Measurements from ENCODE around the gene KRTAP10-5. TPM values are rescaled to one million over a fixed set of nuclear protein-coding genes. Genes with fewer than 3 reads are reported as not detected.
"Not testable (repeated sequence)": the region's sequence is repeated elsewhere in the genome, so short reads cannot be mapped to it uniquely, and the experiment has no call there.

KRTAP10-5 gene
- total RNA-seq, 1 donor: not detected

GRCh38 chr21:44564886-44565598, 15.4 kb downstream of the KRTAP10-5 start:
- no peak overlapping the region for H3K4me3 ChIP-seq (ENCODE audit: insufficient read depth, low read length)
- no peaks in the 10 kb centered on the region for H3K79me2 ChIP-seq (ENCODE audit: insufficient read depth, low read length)
- no peaks in the 10 kb centered on the region for H3K36me3 ChIP-seq (ENCODE audit: insufficient read depth, low read length)
- no peak for TF ChIP-seq CTCF (IDR thresholded peaks at IDR 0.05; ENCODE audit: extremely low read depth, low read depth, low read length)
- no peaks in the 10 kb centered on the region for H4K20me1 ChIP-seq (ENCODE audit: insufficient read depth, low read length)
- no peak overlapping the region for H3K4me2 ChIP-seq (ENCODE audit: insufficient read depth, low read length)
- H3K4me1 ChIP-seq (ENCODE audit: insufficient read depth, low read length): no peaks in the 10 kb centered on the region
- DNase-seq (ENCODE audit: insufficient read length, low spot score, missing footprints): no peak
- no peak overlapping the region for H2AFZ ChIP-seq (ENCODE audit: low read length)
- no peak overlapping the region for H3K27ac ChIP-seq (ENCODE audit: low read depth, low read length)
- H3K27me3 ChIP-seq (ENCODE audit: insufficient read depth, low read length): no peaks in the 10 kb centered on the region
- H3K9me3 ChIP-seq (ENCODE audit: low read depth, low read length): no peaks in the 10 kb centered on the region

GRCh38 chr21:44564099-44564498, 16.3 kb downstream of the KRTAP10-5 start:
- Histone ChIP-seq H3K36me3 (ENCODE audit: insufficient read depth, low read length) (no peaks in the 10 kb centered on the region), H3K4me2 (ENCODE audit: insufficient read depth, low read length) (no peak overlapping the region), H3K27ac (ENCODE audit: low read depth, low read length) (no peak overlapping the region), H2AFZ (ENCODE audit: low read length) (no peak overlapping the region), H3K4me1 (ENCODE audit: insufficient read depth, low read length) (no peaks in the 10 kb centered on the region), H3K79me2 (ENCODE audit: insufficient read depth, low read length) (no peaks in the 10 kb centered on the region), H3K27me3 (ENCODE audit: insufficient read depth, low read length) (no peaks in the 10 kb centered on the region), H3K9me3 (ENCODE audit: low read depth, low read length) (no peaks in the 10 kb centered on the region), H3K4me3 (ENCODE audit: insufficient read depth, low read length) (no peak overlapping the region), H4K20me1 (ENCODE audit: insufficient read depth, low read length) (no peaks in the 10 kb centered on the region)
- no peak for TF ChIP-seq CTCF (IDR thresholded peaks at IDR 0.05; ENCODE audit: extremely low read depth, low read depth, low read length)
- no peak for DNase-seq (ENCODE audit: insufficient read length, low spot score, missing footprints)

GRCh38 chr21:44558695-44559094, 21.7 kb downstream of the KRTAP10-5 start, which contains the start of gene KRTAP10-3:
Gene KRTAP10-3, minus strand, starts transcription at chr21:44558795. Its CDS starts 80 bp downstream, at chr21:44558715.
- H2AFZ ChIP-seq (ENCODE audit: low read length): no peak within 1 kb of the TSS
- H3K27me3 ChIP-seq (ENCODE audit: insufficient read depth, low read length): peaks cover 9% of the 10 kb centered on the region

GRCh38 chr21:44558329-44558675, 22.1 kb downstream of the KRTAP10-5 start:
- not testable (repeated sequence) for H3K4me3 ChIP-seq (ENCODE audit: insufficient read depth, low read length); DNase-seq (ENCODE audit: insufficient read length, low spot score, missing footprints); H3K79me2 ChIP-seq (ENCODE audit: insufficient read depth, low read length); H2AFZ ChIP-seq (ENCODE audit: low read length); H3K27ac ChIP-seq (ENCODE audit: low read depth, low read length); H3K4me1 ChIP-seq (ENCODE audit: insufficient read depth, low read length); H4K20me1 ChIP-seq (ENCODE audit: insufficient read depth, low read length); H3K9me3 ChIP-seq (ENCODE audit: low read depth, low read length); H3K4me2 ChIP-seq (ENCODE audit: insufficient read depth, low read length); H3K36me3 ChIP-seq (ENCODE audit: insufficient read depth, low read length); H3K27me3 ChIP-seq (ENCODE audit: insufficient read depth, low read length)

More at GRCh38 chr21:44558695-44559094, 21.7 kb downstream of the KRTAP10-5 start, which contains the start of gene KRTAP10-3:
- Histone ChIP-seq H3K4me1 (ENCODE audit: insufficient read depth, low read length) (no peaks in the 10 kb centered on the region), H3K9me3 (ENCODE audit: low read depth, low read length) (no peaks in the 10 kb centered on the region), H3K4me2 (ENCODE audit: insufficient read depth, low read length) (no peak within 1 kb of the TSS), H3K36me3 (ENCODE audit: insufficient read depth, low read length) (no peaks in the 10 kb centered on the region), H3K79me2 (ENCODE audit: insufficient read depth, low read length) (no peaks in the 10 kb centered on the region), H3K4me3 (ENCODE audit: insufficient read depth, low read length) (no peak within 1 kb of the TSS), H4K20me1 (ENCODE audit: insufficient read depth, low read length) (no peaks in the 10 kb centered on the region), H3K27ac (ENCODE audit: low read depth, low read length) (no peak within 1 kb of the TSS)
- TF ChIP-seq CTCF (IDR thresholded peaks at IDR 0.05; ENCODE audit: extremely low read depth, low read depth, low read length): no peak
- no peak for DNase-seq (ENCODE audit: insufficient read length, low spot score, missing footprints)
